Omental fat pad (tissue), 4 donors: Measurements from ENCODE around the gene ISG20L2. TPM values are rescaled to one million over a fixed set of nuclear protein-coding genes. Genes with fewer than 3 reads are reported as not detected.

Experiments
- ATAC-seq: fragments of 150-250 bp; one replicate; pipeline ENCODE4 v1.9.1; 2016; ENCODE audit warnings: mild to moderate bottlenecking, moderate library complexity; ENCODE audit not compliant: low FRiP score
- DNase-seq: peaks from one replicate; pipeline ENCODE4 v3.0.0-alpha.2; 2019; ENCODE audit warnings: low spot score
- total RNA-seq, 4 donors: library from RNA; depleted of rRNA; stranded (reverse); fragments of >200 nt; gene quantifications; one replicate each; pipeline ENCODE4 v1.1.0, GENCODE V29; 2016
- TF ChIP-seq, protein P1 (sequence below), 3 donors: fragments of 450-650 bp; IDR thresholded peaks; one replicate each; pipeline ENCODE4 v1.5.1; 2016 to 2017; ENCODE audit warnings: antibody characterized with exemption in 3 of 3, mild to moderate bottlenecking in 3 of 3, moderate library complexity in 2 of 3

ISG20L2 gene
- total RNA-seq, 4 donors from 2014 or later, result 19.8 to 34.1 (median 28.2) TPM

DNA sequence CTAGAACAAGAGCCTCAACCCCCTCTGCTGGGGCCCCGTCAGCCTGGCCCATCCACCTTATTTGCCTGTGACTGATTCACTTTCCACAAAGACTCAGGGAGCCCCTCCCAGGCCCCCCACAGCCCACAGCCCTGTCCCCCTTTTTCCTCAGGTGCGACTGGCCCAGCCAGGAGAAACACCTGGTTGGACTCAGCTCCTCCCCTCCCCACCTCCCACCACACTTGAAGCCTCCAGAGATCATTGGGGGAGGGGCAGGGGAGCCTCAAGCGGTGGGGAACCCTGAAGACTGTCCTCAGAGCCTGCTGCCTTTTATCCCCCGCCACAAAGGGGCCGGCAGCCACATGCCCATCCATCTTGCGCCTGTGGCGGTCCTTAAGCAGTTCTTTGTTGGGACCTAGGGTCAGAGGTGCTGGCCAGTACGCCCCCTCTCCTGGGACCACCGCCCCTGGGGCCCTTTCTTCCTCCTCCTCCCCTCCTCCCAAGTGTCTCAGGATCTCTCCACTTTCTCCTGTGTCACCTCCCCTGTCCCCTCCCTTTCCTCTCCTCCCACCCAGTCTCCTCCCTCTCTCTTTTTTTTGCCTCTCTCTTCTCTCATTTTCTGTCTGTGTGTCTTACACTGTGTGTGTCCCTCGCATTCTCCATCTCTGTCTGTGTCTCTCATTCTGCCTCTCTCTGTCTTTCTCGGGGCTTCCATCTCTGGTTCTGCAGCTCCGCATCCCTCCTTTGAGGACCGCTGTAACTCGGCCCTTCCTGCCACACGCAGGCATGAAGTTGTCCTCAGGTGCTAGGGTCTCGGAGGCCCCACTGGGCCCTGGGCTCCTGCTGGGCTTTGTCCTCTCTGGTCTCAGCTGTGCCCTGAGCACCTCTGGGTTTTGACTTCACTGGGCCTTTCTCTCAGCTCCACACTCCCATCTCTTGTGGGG, 35.4 kb downstream of the ISG20L2 start:
- no peak for DNase-seq
- TF ChIP-seq, protein P1, sequence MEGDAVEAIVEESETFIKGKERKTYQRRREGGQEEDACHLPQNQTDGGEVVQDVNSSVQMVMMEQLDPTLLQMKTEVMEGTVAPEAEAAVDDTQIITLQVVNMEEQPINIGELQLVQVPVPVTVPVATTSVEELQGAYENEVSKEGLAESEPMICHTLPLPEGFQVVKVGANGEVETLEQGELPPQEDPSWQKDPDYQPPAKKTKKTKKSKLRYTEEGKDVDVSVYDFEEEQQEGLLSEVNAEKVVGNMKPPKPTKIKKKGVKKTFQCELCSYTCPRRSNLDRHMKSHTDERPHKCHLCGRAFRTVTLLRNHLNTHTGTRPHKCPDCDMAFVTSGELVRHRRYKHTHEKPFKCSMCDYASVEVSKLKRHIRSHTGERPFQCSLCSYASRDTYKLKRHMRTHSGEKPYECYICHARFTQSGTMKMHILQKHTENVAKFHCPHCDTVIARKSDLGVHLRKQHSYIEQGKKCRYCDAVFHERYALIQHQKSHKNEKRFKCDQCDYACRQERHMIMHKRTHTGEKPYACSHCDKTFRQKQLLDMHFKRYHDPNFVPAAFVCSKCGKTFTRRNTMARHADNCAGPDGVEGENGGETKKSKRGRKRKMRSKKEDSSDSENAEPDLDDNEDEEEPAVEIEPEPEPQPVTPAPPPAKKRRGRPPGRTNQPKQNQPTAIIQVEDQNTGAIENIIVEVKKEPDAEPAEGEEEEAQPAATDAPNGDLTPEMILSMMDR (IDR thresholded peaks at IDR 0.05), result no peak
- no peak for ATAC-seq

DNA sequence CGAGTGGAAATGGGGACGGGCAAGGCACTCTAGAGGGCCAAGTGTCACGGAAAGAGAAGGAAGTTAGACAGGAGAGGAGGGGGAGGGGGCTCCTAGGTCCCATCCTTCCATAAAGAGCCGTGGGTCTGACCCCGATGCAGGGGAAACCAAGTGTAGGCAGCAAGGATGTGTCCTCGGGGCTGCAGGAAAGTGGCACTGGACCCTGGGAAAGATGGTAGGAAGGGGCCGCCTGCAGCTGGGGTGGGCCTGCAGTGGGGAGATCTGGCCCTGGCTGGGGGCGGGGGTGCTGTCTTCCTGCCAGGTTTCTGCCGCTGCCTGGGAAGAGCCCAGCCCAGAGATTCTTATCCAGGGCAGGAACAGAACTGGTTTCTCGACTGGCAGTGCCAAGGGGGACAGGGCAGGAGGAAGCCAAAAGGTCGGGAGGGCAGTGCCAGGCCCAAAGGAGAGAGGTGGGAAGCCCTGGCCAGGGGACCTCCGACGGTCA, 36.1 kb downstream of the ISG20L2 start:
- ATAC-seq, result no peak
- TF ChIP-seq, protein P1 (IDR thresholded peaks at IDR 0.05), result no peak
- no peak for DNase-seq

DNA sequence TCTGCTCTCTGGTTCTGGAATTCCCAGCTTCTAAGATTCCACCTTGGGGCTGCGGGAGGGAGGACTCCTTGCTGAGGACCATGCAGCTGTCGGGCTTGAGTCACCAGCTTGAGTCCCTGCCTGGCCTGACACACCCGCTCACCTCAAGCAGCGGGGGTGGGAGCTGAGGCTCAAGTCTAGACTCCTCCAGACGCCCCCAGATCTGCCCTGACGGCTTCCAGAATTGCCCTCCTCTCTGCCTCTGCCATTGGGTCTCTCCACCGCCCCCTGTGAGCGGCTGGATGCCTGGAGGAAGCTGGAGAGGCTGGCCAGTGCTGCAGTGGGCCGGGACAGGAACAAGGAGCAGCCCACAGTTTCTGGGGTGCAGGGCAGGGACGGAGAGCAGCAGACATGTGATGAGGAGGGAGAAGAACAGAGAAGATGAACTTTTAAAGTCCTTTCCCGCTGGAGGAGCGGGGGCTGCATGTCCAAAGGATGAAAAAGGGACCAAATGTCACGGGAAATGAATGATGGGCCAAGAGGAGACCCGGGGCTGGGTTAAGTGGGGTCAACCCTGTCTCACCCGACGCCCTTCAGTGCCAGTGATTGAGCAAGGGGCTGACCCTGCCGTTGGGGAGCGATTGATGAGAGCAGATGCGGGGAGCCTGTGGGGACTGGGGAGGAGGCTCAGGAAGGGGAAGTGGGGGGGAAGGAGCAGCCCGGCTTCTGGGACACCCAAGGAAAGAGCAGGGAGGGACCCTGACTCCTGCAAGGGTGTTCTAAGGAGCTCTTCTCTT, 36.7 kb downstream of the ISG20L2 start:
- TF ChIP-seq, protein P1 (IDR thresholded peaks at IDR 0.05), result no peak
- ATAC-seq (peak; percentile 54), DNase-seq (no peak)

DNA sequence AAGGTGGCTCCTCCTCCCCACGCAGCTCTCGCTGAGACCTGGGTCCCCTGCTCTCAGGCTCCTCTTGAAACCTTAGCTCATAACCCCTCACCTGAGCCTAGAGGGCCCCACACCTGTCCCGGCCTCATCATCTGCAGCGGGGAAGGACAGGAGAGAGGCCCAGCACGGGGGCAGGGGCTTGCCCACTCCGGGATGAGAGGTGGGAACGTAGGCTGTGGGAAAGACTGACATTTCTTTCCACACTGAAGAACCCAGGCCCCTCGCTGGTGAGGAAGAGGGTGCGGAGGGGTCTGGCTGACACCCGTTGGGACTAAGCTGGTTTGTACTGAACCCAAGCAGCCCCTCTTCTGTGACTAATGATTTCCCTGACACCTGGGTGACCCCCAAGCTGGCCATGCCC, 37.4 kb downstream of the ISG20L2 start:
- ATAC-seq (no peak), DNase-seq (no peak)
- TF ChIP-seq, protein P1 (IDR thresholded peaks at IDR 0.05), result no peak

DNA sequence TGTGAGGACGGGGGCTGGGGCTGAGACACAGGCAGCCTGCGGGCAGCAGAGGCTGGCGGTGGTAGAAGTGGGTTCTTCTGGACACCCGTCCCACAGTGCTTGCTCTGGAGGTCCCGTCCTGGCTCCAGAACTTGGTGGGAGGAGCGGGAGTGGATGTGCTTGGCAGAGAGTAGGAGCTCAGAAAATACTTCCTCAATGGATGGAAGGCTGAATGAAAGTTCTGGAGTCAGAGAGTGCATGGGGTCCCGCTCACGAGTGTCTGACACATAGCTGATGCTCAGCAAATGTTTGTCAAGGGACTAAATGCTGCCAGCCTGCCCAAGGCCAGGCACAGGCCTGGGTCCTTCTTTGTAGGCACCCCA, 37.9 kb downstream of the ISG20L2 start:
- ATAC-seq, result no peak
- TF ChIP-seq, protein P1 (IDR thresholded peaks at IDR 0.05), result no peak
- DNase-seq, result no peak

DNA sequence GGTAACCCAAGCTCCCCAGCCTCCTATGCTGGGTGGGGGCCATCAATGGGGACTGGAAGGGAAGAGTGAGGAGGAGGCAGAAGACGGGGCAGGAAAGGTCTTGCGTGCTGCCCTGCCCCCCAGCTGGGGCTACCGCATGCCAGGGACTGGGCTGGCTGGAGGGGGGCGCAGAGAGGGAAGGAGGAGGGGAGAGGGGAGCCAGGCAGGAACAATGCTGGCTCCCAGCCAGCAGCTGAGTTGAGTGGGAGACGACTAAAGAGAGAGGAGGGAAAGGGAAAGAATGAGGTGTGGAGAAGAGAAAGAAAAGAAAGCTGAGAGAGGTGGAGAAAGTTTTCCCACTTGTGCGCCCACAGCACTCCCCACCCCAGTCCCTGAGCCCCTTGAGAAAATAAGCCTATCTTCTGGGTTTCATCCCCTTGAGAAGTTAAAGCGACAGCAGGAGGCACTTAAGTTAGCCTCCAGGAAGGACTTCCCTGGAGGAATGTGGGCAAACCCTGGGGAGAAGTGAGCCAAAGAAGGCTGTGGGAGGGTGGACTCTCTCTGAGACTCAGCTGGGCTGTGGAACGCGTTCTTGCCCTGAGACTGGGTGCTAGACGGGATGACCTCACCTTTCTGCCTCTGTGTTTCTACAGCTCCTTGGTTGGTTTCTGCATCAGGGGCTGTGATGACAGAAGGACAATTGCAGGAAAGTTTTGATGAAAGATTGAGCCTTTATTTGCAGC, 38.5 kb downstream of the ISG20L2 start:
- no peak for ATAC-seq
- no peak for DNase-seq
- TF ChIP-seq, protein P1 (IDR thresholded peaks at IDR 0.05), result no peak
